Fibroblast of skin of left biceps (primary cell): ENCODE results near the gene NDST3.
"Not testable (repeated sequence)": the region's sequence is repeated elsewhere in the genome, so short reads cannot be mapped to it uniquely, and the experiment has no call there.

Experiments
- DNase-seq, 2 experiments: peaks; one replicate each; pipeline ENCODE4 v3.0.0-alpha.2; 2013; ENCODE audit warnings: low read depth in 2 of 2

The NDST3 gene

GRCh38 chr4:118177126-118177525 lies 142.8 kb downstream of the NDST3 start:
- DNase-seq = peak in 1 of 2 experiments; percentile 18

- no peak for DNase-seq
These were observed 146.5 kb downstream of the NDST3 start for GRCh38 chr4:118180776-118181175.

- no peak for DNase-seq
These were observed 156.6 kb downstream of the NDST3 start for GRCh38 chr4:118190903-118191302.

DNA sequence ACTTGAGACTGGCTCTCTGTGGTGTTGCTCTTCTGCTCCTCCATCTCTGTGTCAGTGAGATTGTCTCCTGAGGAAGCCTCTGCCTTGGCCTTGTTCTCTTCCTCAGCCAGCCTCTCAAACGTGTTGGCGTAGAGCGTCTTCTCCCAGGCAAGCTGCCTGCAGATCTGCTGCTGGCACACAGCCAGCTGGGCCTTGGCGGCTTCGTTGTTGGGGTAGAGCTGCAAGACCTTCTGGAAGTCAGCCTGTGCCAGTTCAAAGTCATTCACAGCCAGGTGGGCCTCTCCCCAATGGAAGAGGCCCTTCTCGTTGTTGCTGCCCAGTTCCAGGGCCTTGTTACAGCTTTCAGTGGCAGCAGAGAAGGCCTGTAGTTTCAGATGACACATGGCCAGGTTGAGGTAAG lies 159.1 kb downstream of the NDST3 start:
- no peak for DNase-seq

- DNase-seq = no peak
These were observed 172.3 kb downstream of the NDST3 start for GRCh38 chr4:118206627-118207026.

GRCh38 chr4:118213101-118213500 lies 178.8 kb downstream of the NDST3 start:
- no peak for DNase-seq

GRCh38 chr4:118215826-118216225 lies 181.5 kb downstream of the NDST3 start:
- no peak for DNase-seq

- peak; percentile 14 to 16 for DNase-seq
These were observed 187.0 kb downstream of the NDST3 start for GRCh38 chr4:118221227-118221800.

- peak; percentile 27 to 38 for DNase-seq
These were observed 190.1 kb downstream of the NDST3 start for GRCh38 chr4:118224243-118224829.

DNA sequence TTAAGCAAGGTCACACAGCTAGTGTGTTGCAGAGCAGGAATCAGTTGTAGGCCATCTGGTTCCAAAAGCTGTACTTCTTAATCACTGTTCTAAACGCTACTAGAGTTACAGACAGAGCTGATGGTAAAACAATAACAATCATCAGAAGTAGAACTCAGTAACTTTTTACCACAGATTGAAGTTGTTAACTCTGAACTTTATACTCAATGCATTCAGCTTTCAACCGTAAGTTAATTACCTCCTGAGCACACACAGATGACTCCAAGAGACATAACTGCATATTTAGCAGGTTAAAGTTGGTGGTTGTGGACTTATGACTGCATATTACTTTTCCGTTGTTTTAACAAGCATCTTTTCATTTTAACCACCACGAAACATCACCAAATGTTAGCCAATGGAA lies 191.2 kb downstream of the NDST3 start:
- no peak for DNase-seq

DNA sequence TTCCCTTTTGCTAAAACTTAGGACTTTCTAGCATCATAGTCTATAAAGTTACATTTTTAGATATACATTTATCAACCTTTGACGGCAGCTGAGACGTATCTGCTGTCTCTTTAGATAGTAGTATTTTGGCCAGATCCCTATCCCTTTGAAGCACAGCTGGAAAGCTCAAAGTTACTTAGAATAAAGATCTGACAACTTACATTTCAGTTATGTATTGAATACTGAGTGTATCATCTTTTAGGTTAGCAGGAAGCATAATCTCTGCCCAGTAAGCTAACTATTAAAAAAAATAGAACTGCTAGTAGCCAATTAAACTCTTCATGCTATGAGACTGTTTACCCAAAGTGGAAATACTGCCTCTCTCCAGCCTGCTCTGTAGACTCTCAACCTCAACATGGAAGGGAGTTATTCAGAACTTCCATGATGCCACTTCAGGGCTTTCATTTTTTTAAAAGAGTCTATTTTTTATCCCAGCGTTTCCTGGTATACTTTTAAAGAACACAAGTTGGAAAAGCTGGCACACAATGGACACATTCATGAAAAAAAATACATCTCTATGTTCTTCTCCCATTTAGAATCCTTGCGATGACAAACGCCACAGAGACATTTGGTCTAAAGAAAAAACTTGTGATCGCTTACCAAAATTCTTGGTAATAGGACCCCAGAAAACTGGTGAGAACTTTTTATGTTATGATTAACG lies 192.2 kb downstream of the NDST3 start:
- DNase-seq = no peak

- DNase-seq = no peak
These were observed 201.4 kb downstream of the NDST3 start for GRCh38 chr4:118235566-118236120.

- no peak for DNase-seq
These were observed 203.2 kb downstream of the NDST3 start for GRCh38 chr4:118237531-118237930.

- DNase-seq = no peak
These were observed 215.6 kb downstream of the NDST3 start for GRCh38 chr4:118249890-118250289.

DNA sequence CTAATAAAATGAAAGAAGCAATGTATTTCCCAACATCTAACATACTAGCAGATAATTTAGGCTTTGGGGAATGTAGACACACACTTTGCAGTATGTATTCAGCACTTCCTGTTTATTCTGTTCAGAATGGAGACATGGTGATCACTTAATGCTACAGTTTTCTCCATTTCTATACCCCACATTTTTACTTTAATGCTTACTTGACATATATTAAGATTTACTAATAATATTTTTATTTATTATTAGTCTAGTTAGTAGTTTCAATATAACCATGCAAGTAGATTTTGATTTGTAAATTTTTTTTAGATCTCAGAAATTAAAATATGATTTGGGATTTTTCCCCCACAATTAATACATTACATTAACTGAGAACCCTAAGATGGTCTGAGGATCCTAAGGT lies 220.1 kb downstream of the NDST3 start:
- DNase-seq = no peak

GRCh38 chr4:118259111-118259510 lies 224.8 kb downstream of the NDST3 start:
- no peak for DNase-seq

- DNase-seq = no peak
These were observed 226.0 kb downstream of the NDST3 start for GRCh38 chr4:118260309-118260708.

- no peak for DNase-seq
These were observed 229.8 kb downstream of the NDST3 start for GRCh38 chr4:118264096-118264495.

DNA sequence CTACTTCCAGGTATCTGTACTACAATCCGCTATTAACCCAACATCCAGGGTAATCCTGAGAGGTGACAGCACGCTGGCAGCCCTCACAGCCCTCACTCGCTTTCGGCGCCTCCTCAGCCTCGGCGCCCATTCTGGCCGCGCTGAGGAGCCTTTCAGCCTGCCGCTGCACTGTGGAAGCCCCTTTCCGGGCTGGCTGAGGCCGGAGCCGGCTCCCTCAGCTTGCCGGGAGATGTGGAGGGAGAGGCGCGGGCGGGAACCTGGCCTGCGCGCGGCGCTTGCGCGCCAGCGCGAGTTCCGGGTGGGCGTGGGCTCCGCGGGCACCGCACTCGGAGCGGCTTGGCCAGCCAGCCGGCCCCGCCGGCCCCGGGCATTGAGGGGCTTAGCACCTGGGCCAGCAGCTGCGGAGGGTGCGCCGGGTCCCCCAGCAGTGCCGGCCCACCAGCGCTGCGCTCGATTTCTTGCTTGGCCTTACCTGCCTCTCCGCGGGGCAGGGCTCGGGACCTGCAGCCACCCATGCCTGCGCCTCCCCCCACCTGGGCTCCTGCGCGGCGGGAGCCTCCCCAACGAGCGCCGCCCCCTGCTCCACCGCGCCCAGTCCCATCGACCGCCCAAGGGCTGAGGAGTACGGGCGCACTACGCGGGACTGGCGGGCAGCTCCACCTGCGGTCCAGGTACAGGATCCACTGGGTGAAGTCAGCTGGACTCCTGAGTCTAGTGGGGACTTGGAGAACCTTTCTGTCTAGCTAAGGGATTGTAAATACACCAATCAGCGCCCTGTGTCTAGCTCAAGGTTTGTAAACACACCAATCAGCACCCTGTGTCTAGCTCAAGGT lies 231.2 kb downstream of the NDST3 start:
- no peak for DNase-seq

- not testable (repeated sequence) for DNase-seq
These were observed 231.8 kb downstream of the NDST3 start for GRCh38 chr4:118266145-118266496.

GRCh38 chr4:118268780-118269179 lies 234.5 kb downstream of the NDST3 start:
- no peak for DNase-seq

- no peak for DNase-seq
These were observed 236.2 kb downstream of the NDST3 start for GRCh38 chr4:118270492-118270891.
